Neural cell (in vitro differentiated cells): Measurements from ENCODE around the gene WBP11.
A peak's percentile ranks its signal among the peaks of the same experiment; 100 is the strongest.

Experiments
- EZH2 ChIP-seq: fragments of 200-600, 300-800 bp; shearing (Covaris generic), sonication (generic); IDR thresholded peaks from 2 replicates; pipeline ENCODE4 v1.6.1; 2014; ENCODE audit warnings: antibody characterized with exemption, low read length, borderline replicate concordance, mild to moderate bottlenecking; ENCODE audit not compliant: insufficient read depth, poor library complexity, severe bottlenecking
- POLR2AphosphoS5 ChIP-seq: IDR thresholded peaks from 2 replicates; pipeline ENCODE4 v1.6.1; 2012
- RAD21 ChIP-seq: fragments of 450-650 bp; conservative IDR thresholded peaks from 2 replicates; pipeline ENCODE4 v1.6.1; 2014; ENCODE audit warnings: antibody characterized with exemption, mild to moderate bottlenecking, moderate library complexity
- REST ChIP-seq: IDR thresholded peaks from 2 replicates; pipeline ENCODE4 v1.6.1; 2012; ENCODE audit warnings: borderline replicate concordance
- SMC3 ChIP-seq: fragments of 450-650 bp; conservative IDR thresholded peaks from 2 replicates; pipeline ENCODE4 v1.6.1; 2014; ENCODE audit warnings: antibody characterized with exemption, mild to moderate bottlenecking, moderate library complexity; ENCODE audit not compliant: poor library complexity
- TAF1 ChIP-seq: IDR thresholded peaks from 2 replicates; pipeline ENCODE4 v1.6.1; 2012; ENCODE audit warnings: low read depth
- TF ChIP-seq, protein P1 (sequence below): fragments of 450-650 bp; IDR thresholded peaks from 2 replicates; pipeline ENCODE4 v1.5.1; 2014; ENCODE audit warnings: antibody characterized with exemption, mild to moderate bottlenecking, moderate library complexity; ENCODE audit not compliant: poor library complexity, severe bottlenecking

GRCh38 chr12:14769969-14770495 lies 33.2 kb downstream of the WBP11 start:
- TF ChIP-seq REST (no peak), POLR2AphosphoS5 (no peak), TAF1 (no peak), EZH2 (no peak), RAD21 (peak; percentile 51), SMC3 (peak; percentile 66)
- TF ChIP-seq, protein P1, sequence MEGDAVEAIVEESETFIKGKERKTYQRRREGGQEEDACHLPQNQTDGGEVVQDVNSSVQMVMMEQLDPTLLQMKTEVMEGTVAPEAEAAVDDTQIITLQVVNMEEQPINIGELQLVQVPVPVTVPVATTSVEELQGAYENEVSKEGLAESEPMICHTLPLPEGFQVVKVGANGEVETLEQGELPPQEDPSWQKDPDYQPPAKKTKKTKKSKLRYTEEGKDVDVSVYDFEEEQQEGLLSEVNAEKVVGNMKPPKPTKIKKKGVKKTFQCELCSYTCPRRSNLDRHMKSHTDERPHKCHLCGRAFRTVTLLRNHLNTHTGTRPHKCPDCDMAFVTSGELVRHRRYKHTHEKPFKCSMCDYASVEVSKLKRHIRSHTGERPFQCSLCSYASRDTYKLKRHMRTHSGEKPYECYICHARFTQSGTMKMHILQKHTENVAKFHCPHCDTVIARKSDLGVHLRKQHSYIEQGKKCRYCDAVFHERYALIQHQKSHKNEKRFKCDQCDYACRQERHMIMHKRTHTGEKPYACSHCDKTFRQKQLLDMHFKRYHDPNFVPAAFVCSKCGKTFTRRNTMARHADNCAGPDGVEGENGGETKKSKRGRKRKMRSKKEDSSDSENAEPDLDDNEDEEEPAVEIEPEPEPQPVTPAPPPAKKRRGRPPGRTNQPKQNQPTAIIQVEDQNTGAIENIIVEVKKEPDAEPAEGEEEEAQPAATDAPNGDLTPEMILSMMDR, result peak; percentile 79
